ENCODE data around the gene MRPS12.
"Not testable (repeated sequence)": the region's sequence is repeated elsewhere in the genome, so short reads cannot be mapped to it uniquely, and the experiment has no call there.

Gene MRPS12

GRCh38 chr19:38912600-38913514 lies 17.9 kb upstream of the MRPS12 start:
- DNase-seq, result no peak

DNA sequence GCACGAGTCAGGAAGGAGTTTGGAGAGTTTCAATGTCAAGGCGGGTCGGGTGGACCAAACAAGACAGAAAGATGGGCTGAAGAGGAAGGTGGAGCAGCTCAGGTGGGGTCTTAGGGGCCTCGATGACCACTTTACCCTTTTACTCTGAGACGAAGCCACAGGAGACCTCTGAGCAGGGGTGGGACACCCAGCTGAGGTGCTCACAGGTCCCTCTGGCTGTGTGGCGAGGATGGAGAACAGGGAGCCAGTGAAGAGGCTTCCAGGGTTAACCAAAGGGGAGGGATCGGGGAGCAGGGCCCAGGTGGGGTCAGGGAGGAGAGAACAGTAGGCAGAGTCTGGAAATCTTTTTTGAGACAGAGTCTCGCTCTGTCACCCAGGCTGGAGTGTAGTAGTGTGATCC lies 16.8 kb upstream of the MRPS12 start:
- no peak for DNase-seq

DNA sequence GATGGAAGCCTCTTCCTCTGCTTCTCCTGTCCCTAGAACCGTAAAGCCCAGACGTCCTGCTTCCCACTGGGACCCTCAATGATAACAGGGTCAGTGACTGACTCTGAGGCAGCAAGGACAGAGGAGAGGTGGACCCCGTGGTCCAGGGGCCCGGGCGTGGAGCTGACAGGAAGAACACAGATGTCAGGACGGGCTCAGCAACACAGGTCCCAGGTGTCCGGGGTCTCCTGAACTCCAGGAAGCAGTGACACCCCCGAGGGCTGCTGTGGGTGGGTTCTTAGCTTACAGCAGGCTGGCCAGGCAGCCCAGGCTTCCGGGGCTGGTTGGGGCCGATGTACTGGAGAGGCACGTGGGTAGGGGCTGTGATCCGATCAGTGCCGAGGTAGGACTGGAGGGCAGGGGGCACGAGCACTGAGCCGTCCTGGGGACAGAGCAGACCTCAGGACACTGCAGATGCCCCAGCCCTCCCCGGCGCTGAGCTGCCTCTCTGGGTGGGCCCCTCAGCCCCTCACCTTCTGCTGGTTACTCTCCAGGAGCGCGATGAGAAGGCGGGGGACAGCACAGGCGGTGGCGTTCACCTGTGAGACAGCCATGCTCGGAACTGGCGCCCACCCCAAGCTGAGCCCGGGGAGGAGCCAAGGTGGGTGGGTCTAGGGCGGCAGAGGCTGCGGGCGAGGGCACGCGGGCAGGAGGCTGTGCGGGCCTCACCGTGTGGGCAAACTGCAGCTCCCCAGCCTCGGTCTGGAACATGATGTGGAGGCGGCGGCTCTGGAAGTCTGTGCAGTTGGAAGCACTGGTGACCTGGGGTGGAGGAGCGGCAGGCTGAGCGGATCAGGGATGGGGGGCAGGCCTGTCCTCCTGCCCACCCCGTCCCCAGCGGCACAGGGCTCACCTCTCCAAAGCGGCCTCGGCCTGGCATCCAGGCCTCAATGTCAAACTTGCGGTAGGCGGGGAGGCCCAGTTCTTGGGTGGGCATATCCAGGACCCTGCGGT lies 15.1 kb upstream of the MRPS12 start:
- DNase-seq, result no peak

DNA sequence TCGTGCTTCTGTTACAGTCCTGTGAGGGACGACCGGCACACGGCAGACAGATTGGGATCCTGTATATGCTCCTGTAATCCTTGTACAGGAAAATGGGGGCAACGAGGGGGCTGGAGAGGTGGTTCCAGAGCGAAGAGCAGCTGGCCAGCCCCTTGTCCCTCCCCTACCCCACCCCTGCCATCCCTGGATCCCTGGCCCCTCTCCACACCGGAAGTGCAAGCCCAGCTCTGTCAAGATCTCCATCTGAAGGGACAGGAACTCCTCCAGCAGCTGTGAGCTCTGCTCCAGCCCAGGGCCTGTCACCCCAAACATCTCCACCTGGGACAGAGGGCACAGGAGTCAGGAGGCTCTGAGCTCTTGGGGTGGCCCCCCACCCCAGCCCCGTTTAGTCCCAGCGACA lies 13.2 kb upstream of the MRPS12 start:
- DNase-seq, result no peak

GRCh38 chr19:38917921-38918491 lies 12.7 kb upstream of the MRPS12 start:
- no peak for DNase-seq

DNA sequence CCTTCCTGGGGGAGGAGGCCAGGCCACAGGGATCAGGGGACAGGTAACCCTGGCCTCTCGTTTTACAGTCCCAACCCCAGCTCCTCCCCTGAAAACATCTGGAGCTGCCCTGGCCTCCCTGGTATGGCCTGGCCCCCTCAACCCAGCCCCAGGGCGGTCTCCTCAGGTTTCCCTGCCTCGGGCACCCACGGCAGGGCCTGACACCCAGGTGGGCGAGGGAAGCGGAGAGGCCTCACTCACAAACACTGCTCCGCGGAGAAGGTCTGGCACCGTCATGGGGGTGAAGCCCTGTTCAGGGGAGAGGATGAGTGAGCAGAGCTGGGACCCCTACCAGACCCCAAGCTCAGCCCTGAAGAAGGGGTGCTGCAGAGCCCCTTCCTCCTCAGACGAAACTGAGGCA lies 12.2 kb upstream of the MRPS12 start:
- no peak for DNase-seq

GRCh38 chr19:38919837-38920601 lies 10.7 kb upstream of the MRPS12 start:
- DNase-seq, result no peak

DNA sequence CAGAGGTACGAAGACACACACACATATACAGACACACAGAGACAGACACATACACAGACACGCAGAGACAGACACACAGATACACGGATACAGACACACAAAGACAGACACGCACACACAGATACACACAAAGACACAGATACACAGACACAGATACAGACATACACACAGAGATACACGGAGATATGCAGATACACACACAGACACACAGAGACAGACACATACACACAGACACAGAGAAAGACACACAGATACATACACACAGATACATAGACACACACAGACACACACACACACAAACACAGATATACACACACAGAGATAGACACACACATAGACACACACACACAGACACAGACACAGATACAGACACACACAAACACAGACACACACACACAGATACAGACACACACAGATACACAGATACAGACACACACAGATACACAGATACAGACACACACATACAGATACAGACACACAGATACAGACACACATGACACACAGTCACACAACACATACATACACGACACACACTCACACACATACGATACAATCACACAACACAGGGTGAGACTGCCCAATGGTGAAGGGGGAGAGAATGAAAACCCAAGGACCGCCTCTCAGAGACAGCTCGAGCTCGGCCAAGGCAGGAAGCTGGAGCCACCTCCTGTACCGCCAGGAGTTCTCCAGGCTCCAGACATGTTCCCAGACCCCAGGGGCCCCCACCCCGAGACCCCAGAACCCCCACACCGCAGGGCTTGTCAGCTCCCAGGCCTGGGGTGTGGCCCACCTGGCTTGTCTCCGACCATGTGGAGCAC lies 9.9 kb upstream of the MRPS12 start:
- DNase-seq, result no peak

DNA sequence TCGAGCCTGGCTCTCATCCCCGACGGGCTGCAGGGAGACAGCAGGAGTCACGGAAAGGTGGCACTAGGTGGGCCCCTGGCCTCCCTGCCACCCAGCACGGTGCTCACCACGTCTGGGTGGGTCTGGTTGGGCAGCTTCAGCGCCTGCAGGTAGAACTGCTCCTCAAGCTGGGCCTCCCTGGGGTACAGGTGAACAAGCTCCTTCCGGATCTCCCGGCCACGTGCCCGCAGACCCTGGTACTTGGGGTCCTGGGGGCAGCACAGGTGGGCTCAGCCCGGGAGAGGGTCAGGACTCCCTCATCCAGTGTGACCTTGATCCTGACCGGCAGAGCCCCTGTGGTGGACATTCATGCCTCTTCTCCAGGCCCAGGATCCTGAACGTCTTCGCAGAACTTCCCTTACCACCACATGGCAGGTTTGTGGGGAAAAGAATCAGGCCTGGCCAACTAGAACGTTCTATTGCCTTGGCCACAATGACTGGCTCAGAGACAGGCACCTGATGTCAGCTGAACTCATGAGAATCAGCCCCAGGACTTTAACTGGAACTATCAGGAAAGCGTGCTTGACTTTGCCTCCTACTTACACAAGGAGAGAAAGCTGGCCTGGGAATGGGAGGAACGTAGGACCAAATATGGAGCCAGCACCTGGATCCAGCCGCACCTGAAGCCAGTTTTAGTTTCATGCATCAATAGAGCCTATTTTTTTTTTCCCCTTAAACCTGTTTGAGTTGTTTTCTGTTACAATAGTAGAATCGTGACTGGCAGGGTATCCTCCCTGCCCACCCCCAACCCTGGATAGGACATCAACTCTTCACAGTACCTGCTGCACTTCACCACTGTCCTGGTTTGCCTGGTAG lies 9.1 kb upstream of the MRPS12 start:
- no peak for DNase-seq

GRCh38 chr19:38922482-38922881 lies 8.3 kb upstream of the MRPS12 start:
- DNase-seq, result no peak

DNA sequence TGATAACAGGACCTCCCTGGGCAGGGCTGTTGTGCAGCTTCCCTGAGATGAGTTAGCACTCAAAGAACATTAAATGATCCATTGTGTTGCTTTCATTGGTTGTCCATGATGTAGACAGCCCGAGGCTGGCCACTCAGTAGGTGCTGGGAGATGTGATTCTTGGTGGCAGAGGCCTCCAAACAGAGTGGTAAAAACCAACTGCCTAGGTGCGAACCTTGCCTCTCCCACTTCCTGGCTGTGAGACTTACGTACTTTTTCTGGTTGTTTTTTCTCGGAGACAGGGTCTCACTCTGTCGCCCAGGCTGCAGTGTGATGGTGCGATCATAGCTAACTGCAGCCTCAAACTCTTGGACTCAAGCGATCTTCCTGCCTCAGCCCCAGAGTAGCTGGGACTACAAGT lies 6.4 kb upstream of the MRPS12 start:
- DNase-seq, result no peak

- DNase-seq, result no peak
Observed at GRCh38 chr19:38928391-38929001, 2.2 kb upstream of the MRPS12 start.

- DNase-seq, result peak; percentile 95 to 98
Observed at GRCh38 chr19:38929929-38930775, 592 bp upstream of the MRPS12 start, which contains the start of gene SARS2. TSS of gene SARS2 (minus strand) at chr19:38930763. CDS start at chr19:38930736, 27 bp downstream.

- DNase-seq, result no peak
Observed at GRCh38 chr19:38931521-38931793, 713 bp downstream of the MRPS12 start.

DNA sequence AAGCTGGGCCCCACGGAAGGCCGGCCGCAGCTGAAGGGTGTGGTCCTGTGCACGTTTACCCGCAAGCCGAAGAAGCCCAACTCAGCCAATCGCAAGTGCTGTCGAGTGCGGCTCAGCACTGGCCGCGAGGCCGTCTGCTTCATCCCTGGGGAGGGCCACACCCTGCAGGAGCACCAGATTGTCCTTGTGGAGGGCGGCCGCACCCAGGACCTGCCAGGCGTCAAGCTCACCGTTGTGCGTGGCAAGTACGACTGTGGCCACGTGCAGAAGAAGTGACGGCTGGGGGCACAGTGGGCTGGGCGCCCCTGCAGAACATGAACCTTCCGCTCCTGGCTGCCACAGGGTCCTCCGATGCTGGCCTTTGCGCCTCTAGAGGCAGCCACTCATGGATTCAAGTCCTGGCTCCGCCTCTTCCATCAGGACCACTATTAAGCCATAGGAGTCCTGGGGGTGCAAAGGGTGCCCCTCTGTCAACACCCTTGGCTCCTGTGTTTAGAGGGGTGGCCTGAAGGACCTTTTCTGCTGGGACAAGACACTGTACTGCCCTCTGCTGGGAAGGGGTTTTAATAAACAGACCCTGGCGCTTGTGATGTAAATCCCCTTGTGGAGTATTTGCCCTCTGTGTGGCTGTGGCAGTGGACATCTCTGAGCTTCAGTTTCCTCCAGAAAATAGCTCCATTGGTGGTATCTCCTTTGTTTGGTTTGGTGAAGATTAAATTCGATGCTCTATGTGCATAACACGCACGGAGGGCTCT lies 1.9 kb downstream of the MRPS12 start:
- DNase-seq, result peak; percentile 10 to 61

DNA sequence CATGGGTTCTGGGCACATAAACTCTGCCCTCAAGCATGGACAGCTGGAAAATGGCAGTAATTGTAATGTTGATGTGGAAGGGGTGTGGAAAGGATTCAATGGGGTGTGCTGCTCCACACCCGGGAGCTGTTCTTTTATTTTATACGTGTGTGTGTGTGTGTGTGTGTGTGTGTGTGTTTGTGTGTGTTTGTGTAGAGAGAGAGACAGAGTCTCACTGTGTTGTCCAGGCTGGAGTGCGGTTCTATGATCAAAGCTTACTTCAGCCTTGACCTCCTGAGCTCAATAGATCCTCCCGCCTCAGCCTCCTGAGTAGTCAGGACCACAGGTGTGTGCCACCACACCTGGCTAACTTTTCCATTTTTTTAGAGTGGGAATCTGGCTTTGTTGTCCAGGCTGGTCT lies 2.8 kb downstream of the MRPS12 start:
- no peak for DNase-seq

DNA sequence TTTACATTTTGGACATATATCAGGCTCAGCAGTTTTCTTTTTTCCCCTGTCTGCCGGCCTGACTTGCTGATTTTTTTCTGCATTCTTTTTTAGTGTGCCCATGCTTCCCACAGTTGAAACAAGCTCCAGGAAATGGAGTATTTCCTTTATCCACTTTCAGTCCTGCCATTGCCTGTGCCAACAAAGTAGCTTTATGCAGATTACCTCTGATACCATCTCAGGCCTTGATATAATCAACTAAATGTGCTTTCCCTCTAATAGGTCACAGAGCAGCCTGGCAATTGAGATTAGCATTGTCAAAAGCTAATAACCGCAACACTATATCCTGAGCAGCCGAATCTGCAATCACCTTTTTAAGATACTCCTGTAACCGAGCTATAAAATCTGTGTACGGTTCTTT lies 9.2 kb downstream of the MRPS12 start:
- DNase-seq, result no peak

DNA sequence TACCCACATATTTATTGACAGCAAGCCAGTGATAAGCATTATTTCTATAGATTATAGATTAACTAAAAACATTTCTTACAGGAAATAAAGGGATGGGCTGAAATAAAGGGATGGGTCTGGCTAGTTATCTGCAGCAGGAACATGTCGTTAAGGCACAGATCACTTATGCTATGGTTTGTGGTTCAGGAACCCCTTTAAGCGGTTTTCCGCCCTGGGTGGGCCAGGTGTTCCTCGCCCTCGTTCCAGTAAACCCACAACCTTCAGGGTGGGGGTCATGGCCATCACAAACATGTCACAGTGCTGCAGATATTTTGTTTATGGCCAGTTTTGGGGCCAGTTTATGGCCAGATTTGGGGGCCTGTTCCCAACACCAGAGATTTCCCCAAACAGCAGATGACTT lies 10.7 kb downstream of the MRPS12 start:
- DNase-seq, result not testable (repeated sequence)

DNA sequence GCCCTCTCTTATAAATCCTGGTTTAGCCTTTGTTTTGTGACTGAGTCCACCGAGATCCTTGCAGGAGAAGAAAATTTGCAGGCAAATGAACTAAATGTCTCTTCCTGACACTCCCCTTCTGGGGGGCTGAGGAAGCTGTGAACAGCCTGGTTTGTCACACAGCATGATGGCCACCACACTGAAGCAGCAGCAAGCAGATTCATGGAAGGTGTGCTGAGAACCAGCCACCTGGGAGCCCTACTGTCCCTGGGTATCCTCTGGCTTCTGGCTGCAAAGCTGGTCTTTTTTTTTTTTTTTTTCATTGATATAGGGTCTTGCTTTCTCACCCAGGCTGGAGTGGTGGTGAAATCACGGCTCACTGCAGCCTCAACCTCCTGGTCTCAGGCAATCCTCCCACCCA lies 11.2 kb downstream of the MRPS12 start:
- no peak for DNase-seq

Data from NCI-H446 (cell line).